K562 (cell line): ENCODE data around the gene SLC29A2. TPM values are rescaled to one million over a fixed set of nuclear protein-coding genes. Genes with fewer than 3 reads are reported as not detected.

ENCODE experiments used
- BRF1 ChIP-seq: IDR thresholded peaks from 3 replicates; pipeline ENCODE4 v1.6.1; 2011; ENCODE audit warnings: borderline replicate concordance, mild to moderate bottlenecking; ENCODE audit not compliant: insufficient read length; ENCODE audit errors: extremely low read depth
- CBX1 ChIP-seq: sonication (generic); IDR thresholded peaks from 2 replicates; pipeline ENCODE4 v1.6.1; 2016; ENCODE audit warnings: antibody characterized with exemption, low read depth, mild to moderate bottlenecking
- CHCHD3 ChIP-seq: fragments of 250-450 bp; sonication (Bioruptor Pico); IDR thresholded peaks from 2 replicates; pipeline ENCODE4 v2.1.2; 2022; ENCODE audit warnings: mild to moderate bottlenecking
- CLOCK ChIP-seq: fragments of 250-450 bp; sonication (Bioruptor Pico); IDR thresholded peaks from 2 replicates; pipeline ENCODE4 v1.4.0; 2020; ENCODE audit warnings: mild to moderate bottlenecking, moderate library complexity, borderline replicate concordance
- E2F5 ChIP-seq: sonication (generic); formaldehyde crosslinking; IDR thresholded peaks from 2 replicates; pipeline ENCODE4 v1.8.0; 2022; ENCODE audit warnings: mild to moderate bottlenecking, missing genetic modification reagents
- EHMT2 ChIP-seq: fragments of 450-650 bp; IDR thresholded peaks from 2 replicates; pipeline ENCODE4 v1.6.1; 2018; ENCODE audit warnings: antibody characterized with exemption
- HDAC8 ChIP-seq: fragments of 450-650 bp; IDR thresholded peaks from 2 replicates; pipeline ENCODE4 v1.6.1; 2016; ENCODE audit warnings: mild to moderate bottlenecking, missing genetic modification characterization, moderate library complexity, missing compliant biosample characterization
- MAFK ChIP-seq: IDR thresholded peaks from 2 replicates; pipeline ENCODE4 v1.6.1; 2011; ENCODE audit warnings: low read length, improper control_type of control experiment
- MBD1 ChIP-seq: fragments of 250-450 bp; sonication (Bioruptor Pico); IDR thresholded peaks from 2 replicates; pipeline ENCODE4 v1.8.0; 2022; ENCODE audit warnings: inconsistent platforms
- MBD2 ChIP-seq: sonication (generic); IDR thresholded peaks from 2 replicates; pipeline ENCODE4 v1.6.1; 2016; ENCODE audit warnings: low read depth, borderline replicate concordance
- MYNN ChIP-seq, 2 experiments: sonication (generic); formaldehyde crosslinking in 1 of 2; IDR thresholded peaks; 2 replicates each; pipeline versions ENCODE4 v1.5.0 to v1.6.1; 2016 to 2020; ENCODE audit warnings: antibody characterized with exemption in 1 of 2, missing genetic modification reagents in 1 of 2
- NFIX ChIP-seq: fragments of 250-450 bp; sonication (Bioruptor Pico); IDR thresholded peaks from 2 replicates; pipeline ENCODE4 v1.4.0; 2020; ENCODE audit warnings: low read depth, mild to moderate bottlenecking, moderate library complexity
- RBFOX2 ChIP-seq: fragments of 200-400 bp; formaldehyde crosslinking; IDR thresholded peaks from 2 replicates; pipeline ENCODE4 v1.6.1; 2017; ENCODE audit warnings: low read depth, mild to moderate bottlenecking, low read length, moderate library complexity
- SIRT6 ChIP-seq: IDR thresholded peaks from one replicate; pipeline ENCODE4 v1.6.1; 2012; ENCODE audit warnings: low read depth, mild to moderate bottlenecking, control low read depth, inconsistent platforms, low read length, moderate library complexity
- ZFP1 ChIP-seq: fragments of 450-650 bp; formaldehyde crosslinking; IDR thresholded peaks from 2 replicates; pipeline ENCODE4 v1.4.0; 2020; ENCODE audit warnings: mild to moderate bottlenecking, mixed read lengths
- ZNF609 ChIP-seq: sonication (generic); formaldehyde crosslinking; IDR thresholded peaks from 2 replicates; pipeline ENCODE4 v1.8.1; 2023; ENCODE audit warnings: missing genetic modification reagents, mild to moderate bottlenecking, borderline replicate concordance
- polyA plus RNA-seq, 8 experiments: library from polyadenylated mRNA; depleted of rRNA in 4 of 8; stranded (reverse) in 5 of 8; unstranded in 3 of 8; fragments of >200 nt; fragmentation: Nextera tagmentation in 2 of 8; fragmentation: Illumina TruSeq in 1 of 8; extraction: Ambion mirVana in 2 of 8; extraction: Trizol in 1 of 8; gene quantifications; 2 replicates each; pipeline versions ENCODE4 v1.2.1 to v1.2.3, GENCODE V29; 2011 to 2014; ENCODE audit warnings: inconsistent platforms in 1 of 8, missing spikeins in 1 of 8
- total RNA-seq, 7 experiments: library from RNA; depleted of rRNA in 6 of 7; stranded (reverse); fragments of >200 nt in 6 of 7; fragmentation: Illumina TruSeq in 2 of 7; extraction: Trizol in 2 of 7; gene quantifications; 2 replicates each; pipeline versions ENCODE4 v1.2.1 to v1.2.3, GENCODE V29; 2011 to 2021; ENCODE audit warnings: low replicate concordance in 1 of 7

The SLC29A2 gene
- total and polyA plus RNA-seq, 9 of the 15 experiments (the other 6 are each of a cell fraction or from before 2014, with no cell fraction given): 2.4 to 48.6 (median 14.2) TPM

- TF ChIP-seq ZNF609 (CRISPR knock-in tag) (no peak), MBD1 (no peak), NFIX (CRISPR knock-in tag) (no peak), SIRT6 (no peak), HDAC8 (tag) (no peak), BRF1 (no peak), MAFK (no peak), CLOCK (no peak), E2F5 (CRISPR knock-in tag) (no peak), MYNN (IDR thresholded peaks at IDR 0.05) (peak; percentile 68; the same call in 1 of the 2 replicates), MYNN (CRISPR knock-in tag; IDR thresholded peaks at IDR 0.05) (no peak), EHMT2 (no peak), ZFP1 (no peak), RBFOX2 (no peak), CHCHD3 (CRISPR knock-in tag) (no peak), MBD2 (0 out of 2 replicates have a peak, but pooled peaks have one; percentile 23), CBX1 (no peak; the same call in 1 of the 2 replicates)
These were observed 7.6 kb downstream of the SLC29A2 start (continued) for GRCh38 chr11:66363805-66364535.
